Thyroid gland (tissue), 4 donors: Measurements from ENCODE around the gene BEND2.

ENCODE experiments used
- POLR2A ChIP-seq, 2 donors: fragments of 450-650 bp; IDR thresholded peaks; one replicate each; pipeline ENCODE4 v1.6.1; 2017; ENCODE audit warnings: antibody characterized with exemption in 2 of 2, mild to moderate bottlenecking in 2 of 2, moderate library complexity in 1 of 2
- TF ChIP-seq, protein P1 (sequence below), 6 experiments: fragments of 200-600 bp in 3 of 6; fragments of 450-650 bp in 3 of 6; sonication (generic) in 3 of 6; IDR thresholded peaks; one replicate each; pipeline ENCODE4 v1.5.1; 2016 to 2019; ENCODE audit warnings: antibody characterized with exemption in 6 of 6, mild to moderate bottlenecking in 2 of 6, inconsistent platforms in 1 of 6, moderate library complexity in 1 of 6

DNA sequence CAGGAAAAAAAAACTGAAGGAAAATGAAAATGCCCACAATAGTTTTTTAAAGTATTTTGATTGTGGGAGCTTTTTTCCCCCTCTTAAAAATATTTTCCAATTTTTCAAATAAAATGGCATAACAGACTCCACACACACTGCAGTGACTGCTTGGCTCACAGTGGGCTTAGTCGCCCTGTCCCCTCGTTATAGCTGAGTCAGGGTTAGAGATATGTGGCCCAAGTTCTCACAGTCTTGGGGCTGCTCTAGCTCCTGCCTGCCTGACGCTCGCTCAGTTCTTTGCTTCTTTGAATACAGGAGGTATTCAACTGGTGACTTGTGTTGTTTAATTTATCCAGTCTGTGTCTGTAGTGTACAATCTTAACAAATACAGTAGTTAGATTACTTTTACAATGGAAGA is 47.7 kb downstream of the BEND2 start:
- TF ChIP-seq, protein P1, sequence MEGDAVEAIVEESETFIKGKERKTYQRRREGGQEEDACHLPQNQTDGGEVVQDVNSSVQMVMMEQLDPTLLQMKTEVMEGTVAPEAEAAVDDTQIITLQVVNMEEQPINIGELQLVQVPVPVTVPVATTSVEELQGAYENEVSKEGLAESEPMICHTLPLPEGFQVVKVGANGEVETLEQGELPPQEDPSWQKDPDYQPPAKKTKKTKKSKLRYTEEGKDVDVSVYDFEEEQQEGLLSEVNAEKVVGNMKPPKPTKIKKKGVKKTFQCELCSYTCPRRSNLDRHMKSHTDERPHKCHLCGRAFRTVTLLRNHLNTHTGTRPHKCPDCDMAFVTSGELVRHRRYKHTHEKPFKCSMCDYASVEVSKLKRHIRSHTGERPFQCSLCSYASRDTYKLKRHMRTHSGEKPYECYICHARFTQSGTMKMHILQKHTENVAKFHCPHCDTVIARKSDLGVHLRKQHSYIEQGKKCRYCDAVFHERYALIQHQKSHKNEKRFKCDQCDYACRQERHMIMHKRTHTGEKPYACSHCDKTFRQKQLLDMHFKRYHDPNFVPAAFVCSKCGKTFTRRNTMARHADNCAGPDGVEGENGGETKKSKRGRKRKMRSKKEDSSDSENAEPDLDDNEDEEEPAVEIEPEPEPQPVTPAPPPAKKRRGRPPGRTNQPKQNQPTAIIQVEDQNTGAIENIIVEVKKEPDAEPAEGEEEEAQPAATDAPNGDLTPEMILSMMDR (IDR thresholded peaks at IDR 0.05) = no peak
- no peak for TF ChIP-seq POLR2A (IDR thresholded peaks at IDR 0.05)
